Thyroid gland (tissue), 4 donors: Measurements from ENCODE around the gene PSMG3.

Source experiments
- CTCF ChIP-seq, 6 experiments: fragments of 200-600 bp in 3 of 6; fragments of 450-650 bp in 3 of 6; sonication (generic) in 3 of 6; IDR thresholded peaks; one replicate each; pipeline ENCODE4 v1.5.1; 2016 to 2019; ENCODE audit warnings: antibody characterized with exemption in 6 of 6, mild to moderate bottlenecking in 2 of 6, inconsistent platforms in 1 of 6, moderate library complexity in 1 of 6
- POLR2A ChIP-seq, 2 donors: fragments of 450-650 bp; IDR thresholded peaks; one replicate each; pipeline ENCODE4 v1.6.1; 2017; ENCODE audit warnings: antibody characterized with exemption in 2 of 2, mild to moderate bottlenecking in 2 of 2, moderate library complexity in 1 of 2

- no peak for TF ChIP-seq POLR2A (IDR thresholded peaks at IDR 0.05)
- no peak for TF ChIP-seq CTCF (IDR thresholded peaks at IDR 0.05)
Observed at GRCh38 chr7:1540776-1541271, 29.0 kb downstream of the PSMG3 start.
